KBM-7 (cell line): ENCODE measurements around the gene KMT2D.
A peak's percentile ranks its signal among the peaks of the same experiment; 100 is the strongest.

ENCODE experiments used
- DNase-seq: peaks from one replicate; pipeline ENCODE4 v3.0.0-alpha.2; 2015
- in situ Hi-C: fragments of 300-500 bp; cut with MboI; formaldehyde crosslinking; loops from 2 replicates; pipeline ENCODE4 v1.14.3; 2020; ENCODE audit warnings: low sequenced_read_pairs, low pct_unique_long_range_greater_than_20kb, mixed read lengths

Gene KMT2D

GRCh38 chr12:49025463-49025862, 35.1 kb downstream of the KMT2D start:
- in situ Hi-C loops = no loop called here
- DNase-seq = no peak

DNA sequence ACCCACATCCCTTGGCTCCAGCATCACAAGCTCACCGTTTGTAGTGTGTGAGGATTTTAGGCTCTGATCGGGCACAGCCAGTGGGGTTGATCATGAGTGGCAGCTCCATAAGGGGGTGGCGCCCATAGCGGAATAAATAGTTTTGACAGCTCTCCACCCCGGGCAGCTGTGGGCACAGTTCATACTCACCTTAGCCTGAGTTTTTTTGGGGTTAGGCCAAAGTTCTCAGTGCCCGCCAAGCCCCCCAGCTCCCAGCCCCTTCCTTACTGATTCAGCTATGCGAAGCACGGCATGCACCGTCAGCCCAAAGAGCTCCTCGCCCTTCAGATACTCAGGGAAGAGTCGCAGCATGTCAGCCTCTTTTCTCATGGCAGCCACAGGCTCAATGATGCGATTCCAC, 36.1 kb downstream of the KMT2D start:
- in situ Hi-C loops = no loop called here
- DNase-seq = no peak

DNA sequence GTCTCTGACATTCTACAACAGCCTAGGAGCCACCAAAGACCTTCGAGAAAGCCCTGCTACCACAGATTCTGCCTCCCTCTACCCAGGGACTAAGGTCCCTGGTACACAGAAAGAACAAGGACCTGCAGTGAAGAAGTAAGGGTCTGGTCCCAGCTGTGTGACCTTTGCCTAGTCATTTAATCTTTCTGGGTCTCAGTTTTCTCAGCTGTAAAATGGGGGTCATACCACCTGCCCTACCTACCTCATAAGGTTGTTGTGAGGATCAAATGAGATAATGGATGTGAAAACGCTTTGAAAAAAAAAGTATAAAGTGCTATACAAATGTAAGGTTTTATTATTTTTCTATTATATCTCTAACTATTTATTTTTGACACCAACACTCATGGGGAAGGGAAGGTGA, 36.8 kb downstream of the KMT2D start:
- in situ Hi-C loops = no loop called here
- DNase-seq = no peak

DNA sequence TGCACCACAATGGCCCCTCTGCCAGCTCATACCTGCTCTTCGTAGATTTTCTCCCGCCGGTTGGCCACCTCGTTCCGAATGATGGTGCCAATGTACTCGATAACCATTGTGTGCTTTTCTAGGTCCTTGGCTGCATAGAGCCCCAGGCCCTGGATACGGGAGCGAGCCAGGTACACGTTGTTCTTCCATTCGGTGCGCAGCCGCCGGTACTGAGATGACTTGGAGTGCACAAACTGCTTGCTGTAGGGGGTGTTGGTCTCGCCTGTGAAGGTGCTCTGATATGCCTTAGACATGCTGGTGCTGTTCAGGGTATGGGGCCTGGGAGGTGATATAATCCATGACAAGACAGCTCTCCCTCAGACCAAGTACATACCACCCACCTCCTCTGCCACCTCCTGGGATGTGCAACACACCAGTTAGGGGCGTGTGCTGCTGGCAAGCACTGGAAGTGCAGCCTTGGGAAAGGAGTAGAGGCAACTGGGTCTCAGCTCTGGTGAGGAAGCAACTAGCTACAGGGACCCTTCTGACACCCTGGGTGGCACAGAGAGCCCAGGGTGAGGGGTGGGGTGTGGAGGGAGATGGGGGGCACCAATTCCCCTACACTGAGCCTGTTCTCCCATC, 37.9 kb downstream of the KMT2D start:
- in situ Hi-C loops = no loop called here
- DNase-seq = no peak

DNA sequence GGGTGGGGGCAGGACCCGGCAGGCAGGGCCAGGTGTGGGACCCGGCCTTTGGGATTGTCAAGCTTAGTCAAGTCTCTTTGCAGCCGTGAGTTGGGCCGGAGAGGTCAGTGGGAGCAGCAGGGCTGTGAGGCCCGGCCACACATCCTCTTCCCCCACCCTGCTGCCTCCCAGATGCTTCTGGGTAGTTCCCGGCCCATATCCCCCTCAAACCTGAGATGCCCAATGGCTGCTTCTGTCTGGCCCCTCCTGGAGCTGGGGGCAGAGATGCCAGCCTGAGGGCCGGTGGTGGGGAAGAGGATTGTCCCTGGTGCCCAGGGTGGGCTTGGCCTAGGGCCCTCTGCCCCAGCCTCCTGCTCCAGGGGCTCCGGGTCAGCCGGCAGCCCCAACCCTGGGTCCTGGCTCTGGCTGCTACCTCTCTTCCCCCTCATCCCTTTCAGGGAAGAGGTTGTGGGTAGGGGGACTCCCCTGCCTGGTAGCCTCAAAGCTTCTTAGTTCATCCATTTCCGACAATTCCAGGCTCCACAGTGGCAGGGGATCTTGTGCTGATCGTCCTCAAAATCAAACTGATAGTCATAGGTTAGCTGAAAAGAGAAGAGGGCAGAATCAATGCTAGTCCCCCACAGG, 39.2 kb downstream of the KMT2D start:
- in situ Hi-C loops = no loop called here
- DNase-seq = no peak

- DNase-seq = no peak
- in situ Hi-C loops = no loop called here
Measured at GRCh38 chr12:49020441-49020840, 40.2 kb downstream of the KMT2D start.

DNA sequence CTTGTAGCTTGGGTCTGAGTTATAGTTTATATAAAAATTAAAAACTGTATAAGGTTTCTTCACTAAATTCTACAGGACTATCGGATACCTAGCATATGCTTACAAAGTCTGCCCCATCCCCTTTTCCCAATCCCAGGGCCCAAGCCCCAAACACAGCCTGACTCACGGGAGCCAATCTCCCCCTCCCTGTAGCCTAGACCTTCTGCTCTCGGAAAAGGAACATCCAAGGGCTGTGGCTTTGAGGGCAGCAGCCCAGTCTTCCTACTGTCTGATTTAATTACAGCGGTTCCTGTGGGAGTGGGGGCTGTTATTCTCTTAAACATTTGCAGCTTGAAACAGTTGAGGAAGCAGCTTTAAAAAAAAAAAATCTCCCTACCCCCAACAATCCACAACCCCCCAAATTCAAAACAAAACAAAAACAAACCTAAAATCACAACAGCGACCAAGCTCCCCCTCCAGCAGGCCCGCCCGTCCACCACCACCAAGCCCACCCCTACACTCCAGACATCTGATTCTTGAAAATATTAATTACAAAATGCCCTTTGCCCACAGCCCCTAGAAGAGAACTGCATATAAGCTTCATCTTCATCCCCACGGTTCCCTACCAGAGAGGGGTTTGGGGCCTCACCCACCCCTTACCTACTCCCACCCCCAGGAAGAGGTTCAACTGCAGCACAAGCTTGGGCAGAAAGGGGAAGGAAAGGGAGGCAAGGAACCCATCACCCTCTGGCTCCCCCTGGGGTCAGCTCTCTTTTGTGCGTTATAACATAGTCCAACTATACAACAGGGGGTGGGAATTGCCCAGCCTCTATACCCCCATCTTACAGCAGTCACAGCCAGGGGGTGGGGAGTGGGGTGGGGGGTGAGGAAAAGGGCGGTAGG, 40.9 kb downstream of the KMT2D start:
- in situ Hi-C loops = no loop called here
- DNase-seq = peak; percentile 93

GRCh38 chr12:49019120-49019430, 41.5 kb downstream of the KMT2D start:
- DNase-seq = no peak
- in situ Hi-C loops = no loop called here

DNA sequence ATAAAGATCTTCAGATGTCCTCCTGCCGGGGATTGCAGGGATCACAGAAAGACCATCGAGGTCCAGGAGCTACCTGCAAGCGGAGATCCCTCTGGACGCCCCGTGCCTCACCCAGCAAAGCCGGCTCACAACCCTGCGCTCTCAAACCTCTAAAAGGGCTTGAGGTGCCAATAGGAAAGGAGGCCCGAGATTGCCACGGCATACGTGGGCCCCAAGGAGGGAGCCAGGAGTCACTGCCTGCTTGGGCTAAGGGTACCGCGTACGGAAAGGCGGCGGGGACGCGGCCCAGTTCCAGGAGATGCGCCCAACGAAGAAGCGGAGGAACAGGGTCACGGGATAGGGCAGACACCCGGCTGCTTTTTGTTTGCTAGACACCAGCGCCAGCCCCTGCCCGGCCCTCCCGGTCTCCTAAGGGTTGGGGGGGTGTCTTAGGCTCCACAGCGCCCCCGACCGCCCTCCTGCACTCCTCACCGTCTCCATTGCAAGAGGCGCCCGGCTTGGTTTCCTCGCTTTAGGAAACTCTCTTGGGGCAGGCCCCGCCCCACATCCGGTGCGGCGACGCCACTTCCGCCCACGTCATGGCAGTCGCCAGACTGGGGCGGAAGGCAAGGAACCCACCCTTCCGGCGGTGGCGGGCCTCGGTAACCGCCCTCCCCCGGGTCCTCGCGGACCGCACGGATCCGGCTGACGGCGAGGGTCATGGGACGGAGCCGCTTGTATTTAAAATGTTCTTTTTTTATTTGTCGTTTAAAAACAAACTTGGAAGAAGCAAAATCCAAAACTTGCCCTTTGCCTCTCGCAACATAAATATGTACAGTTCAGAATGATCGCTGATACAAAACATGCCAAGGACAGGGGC, 42.1 kb downstream of the KMT2D start, which contains the start of gene PRKAG1:
Gene PRKAG1 (minus strand): TSS at position 516 of the 859 bp plus-strand sequence. CDS start 36 bp downstream, at position 480.
- in situ Hi-C loops = no loop called here
- peak; percentile 99 for DNase-seq

- in situ Hi-C loops = no loop called here
Measured at GRCh38 chr12:49017891-49018260, 42.7 kb downstream of the KMT2D start.

DNA sequence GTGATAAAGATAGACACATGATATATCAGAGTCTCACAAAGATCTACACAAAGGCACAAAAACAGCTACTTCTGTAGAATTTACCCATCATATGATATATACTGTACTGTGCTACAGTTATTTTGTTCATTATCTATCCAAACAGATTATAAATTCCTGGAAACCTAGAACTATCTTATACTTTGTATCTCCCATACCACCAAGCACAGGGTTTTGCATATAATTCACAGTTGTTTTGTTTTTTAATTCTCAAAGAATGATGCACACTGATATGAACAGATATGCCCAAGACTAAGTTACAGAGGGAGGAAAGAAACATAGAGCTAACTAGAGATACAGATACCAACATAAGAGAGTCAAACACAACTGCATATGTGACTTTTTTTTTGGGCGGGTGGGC, 45.4 kb downstream of the KMT2D start:
- in situ Hi-C loops = no loop called here
- DNase-seq = no peak

More at GRCh38 chr12:49017891-49018260, 42.7 kb downstream of the KMT2D start:
- DNase-seq = peak; percentile 72

DNA sequence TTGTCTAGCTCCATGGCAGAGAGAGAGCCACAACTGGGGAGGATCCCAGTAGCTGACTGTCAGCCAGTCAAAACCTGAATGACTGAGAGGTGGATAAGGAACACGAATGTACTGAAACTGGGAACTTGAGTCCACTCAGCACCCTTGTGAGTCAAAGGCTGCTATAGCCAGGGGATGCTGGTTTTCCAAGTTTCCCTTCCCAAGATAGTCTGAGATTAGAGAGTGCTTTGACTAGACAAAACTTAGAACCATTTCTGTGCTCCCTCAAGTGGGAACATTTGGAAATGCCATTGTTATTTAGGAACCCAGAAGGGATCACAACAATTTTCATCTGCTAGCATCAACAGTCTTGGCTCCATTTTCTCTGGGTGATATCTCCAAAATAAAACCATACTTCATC, 46.0 kb downstream of the KMT2D start:
- in situ Hi-C loops = no loop called here
- no peak for DNase-seq

DNA sequence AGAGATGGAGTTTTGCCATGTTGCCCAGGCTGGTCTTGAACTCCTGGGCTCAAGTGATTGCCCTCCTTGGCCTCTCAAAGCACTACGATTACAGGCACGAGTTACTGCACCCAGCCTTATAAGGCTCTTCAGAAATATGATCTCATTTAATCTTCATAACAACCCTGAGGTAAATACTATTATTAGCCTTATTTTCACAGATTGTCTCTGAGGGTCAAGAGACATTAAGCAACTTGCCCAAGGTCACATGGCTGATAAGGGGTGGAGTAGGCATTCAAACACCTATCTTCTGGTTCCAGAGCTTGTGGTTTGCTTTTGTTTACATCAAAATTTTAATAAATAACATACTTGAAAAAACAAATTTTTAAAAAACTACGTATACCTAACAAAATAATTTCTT, 47.2 kb downstream of the KMT2D start:
- in situ Hi-C loops = no loop called here
- DNase-seq = no peak

DNA sequence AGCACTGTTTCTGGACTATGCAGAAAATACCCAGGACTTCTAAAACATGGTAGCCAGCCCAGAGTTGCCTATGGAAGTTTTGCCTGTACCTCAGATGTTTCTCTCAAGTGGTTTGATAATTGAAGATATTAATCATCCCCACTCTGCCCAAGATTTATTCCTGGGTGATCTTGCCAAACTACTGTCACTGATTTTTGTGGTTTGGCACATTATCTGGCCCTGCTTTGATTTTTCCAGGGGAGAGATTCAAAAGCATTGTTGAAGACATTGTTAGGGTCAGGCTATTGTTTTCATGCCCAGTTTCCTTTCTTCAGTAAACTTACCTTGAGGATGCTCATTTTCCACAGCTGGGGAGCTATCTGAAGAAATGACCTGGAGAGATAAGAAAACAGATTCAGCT, 47.9 kb downstream of the KMT2D start:
- in situ Hi-C loops = no loop called here

More for the DNA sequence above, 47.9 kb downstream of the KMT2D start:
- no peak for DNase-seq
